ENCODE measurements around the gene PDE1A.

The PDE1A gene

DNA sequence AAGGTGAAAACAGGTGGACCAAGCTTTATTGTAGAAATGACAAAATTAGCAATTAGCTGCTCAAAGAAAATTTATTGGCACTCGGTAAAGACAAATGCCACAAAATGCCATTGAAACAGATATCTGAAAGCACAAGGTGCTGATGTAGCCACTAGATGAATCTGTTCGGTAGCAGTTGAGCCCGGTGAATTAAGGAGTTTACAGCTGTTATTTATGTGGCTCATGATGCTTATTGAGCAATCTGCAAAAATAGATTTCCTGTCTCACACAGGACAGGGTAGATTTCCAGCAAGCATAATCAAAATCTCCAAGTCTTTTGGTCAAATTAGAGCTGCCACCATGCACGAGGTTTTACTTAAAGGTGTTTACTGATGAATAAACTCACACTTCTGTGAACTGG, 259.0 kb downstream of the PDE1A start:
- H3K36me3 ChIP-seq (ENCODE audit: control insufficient read depth in 1 of 2, insufficient read depth in 2 of 2, low read length in 2 of 2), result no peaks in the 10 kb centered on the region
- no peak overlapping the region for H3K4me3 ChIP-seq (ENCODE audit: low read depth in 1 of 2, low read length in 2 of 2)
- no peaks in the 10 kb centered on the region for H3K4me1 ChIP-seq (ENCODE audit: control insufficient read depth in 1 of 2, insufficient read depth in 2 of 2, low read length in 2 of 2)
- H3K9me3 ChIP-seq (ENCODE audit: control insufficient read depth in 1 of 2, low read length in 2 of 2), result no peaks in the 10 kb centered on the region
- no peak overlapping the region for H3K9ac ChIP-seq (ENCODE audit: low read depth in 1 of 2, low read length in 2 of 2)
- no peak overlapping the region for H3K27ac ChIP-seq (ENCODE audit: low read depth, low read length)
- H3K27me3 ChIP-seq (ENCODE audit: control insufficient read depth in 1 of 2, insufficient read depth in 2 of 2, low read length in 2 of 2), result no peaks in the 10 kb centered on the region

DNA sequence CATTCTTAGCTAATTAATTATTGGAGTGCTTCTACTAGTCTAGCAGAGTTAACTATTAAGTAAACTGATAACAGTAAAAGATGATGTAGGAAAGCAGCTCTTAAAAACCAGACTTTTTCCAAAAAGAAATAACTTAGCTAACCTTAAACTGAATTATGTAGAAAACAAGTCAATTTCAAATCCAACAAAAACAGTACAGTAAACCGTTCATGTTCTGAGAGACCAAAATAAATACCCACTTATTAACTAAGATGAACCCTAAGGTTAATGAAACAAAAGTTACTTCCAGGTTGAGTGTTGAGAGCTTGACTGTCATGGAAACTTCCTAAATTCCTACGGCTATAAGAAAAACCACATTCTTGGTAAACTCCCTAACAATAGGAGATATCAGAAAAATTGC, 260.0 kb downstream of the PDE1A start:
- Histone ChIP-seq H3K4me1 (ENCODE audit: control insufficient read depth in 1 of 2, insufficient read depth in 2 of 2, low read length in 2 of 2) (no peaks in the 10 kb centered on the region), H3K9ac (ENCODE audit: low read depth in 1 of 2, low read length in 2 of 2) (no peak overlapping the region), H3K4me3 (ENCODE audit: low read depth in 1 of 2, low read length in 2 of 2) (no peak overlapping the region), H3K27ac (ENCODE audit: low read depth, low read length) (no peak overlapping the region), H3K27me3 (ENCODE audit: control insufficient read depth in 1 of 2, insufficient read depth in 2 of 2, low read length in 2 of 2) (no peaks in the 10 kb centered on the region), H3K36me3 (ENCODE audit: control insufficient read depth in 1 of 2, insufficient read depth in 2 of 2, low read length in 2 of 2) (no peaks in the 10 kb centered on the region), H3K9me3 (ENCODE audit: control insufficient read depth in 1 of 2, low read length in 2 of 2) (no peaks in the 10 kb centered on the region)

DNA sequence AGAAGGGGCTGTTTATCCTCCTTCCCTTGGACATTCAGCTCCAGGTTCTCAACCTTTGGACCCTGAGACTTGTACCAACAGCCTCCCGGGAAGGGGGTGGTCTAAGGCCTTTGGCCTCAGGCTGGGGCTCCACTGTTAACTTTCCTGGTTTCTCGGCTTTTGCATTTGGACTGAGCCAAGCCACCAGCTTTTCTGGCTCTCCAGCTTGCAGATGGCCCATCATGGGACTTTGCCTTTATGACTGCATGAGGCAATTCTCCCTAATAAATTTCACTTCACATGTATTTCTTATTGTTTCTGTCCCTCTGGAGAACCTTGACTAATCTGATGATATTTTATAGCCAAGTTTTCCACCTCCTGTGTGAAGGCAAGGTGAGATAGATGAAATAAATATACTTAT, 260.4 kb downstream of the PDE1A start:
- H3K27me3 ChIP-seq (ENCODE audit: control insufficient read depth in 1 of 2, insufficient read depth in 2 of 2, low read length in 2 of 2), result no peaks in the 10 kb centered on the region
- no peak overlapping the region for H3K4me3 ChIP-seq (ENCODE audit: low read depth in 1 of 2, low read length in 2 of 2)
- no peaks in the 10 kb centered on the region for H3K9me3 ChIP-seq (ENCODE audit: control insufficient read depth in 1 of 2, low read length in 2 of 2)

DNA sequence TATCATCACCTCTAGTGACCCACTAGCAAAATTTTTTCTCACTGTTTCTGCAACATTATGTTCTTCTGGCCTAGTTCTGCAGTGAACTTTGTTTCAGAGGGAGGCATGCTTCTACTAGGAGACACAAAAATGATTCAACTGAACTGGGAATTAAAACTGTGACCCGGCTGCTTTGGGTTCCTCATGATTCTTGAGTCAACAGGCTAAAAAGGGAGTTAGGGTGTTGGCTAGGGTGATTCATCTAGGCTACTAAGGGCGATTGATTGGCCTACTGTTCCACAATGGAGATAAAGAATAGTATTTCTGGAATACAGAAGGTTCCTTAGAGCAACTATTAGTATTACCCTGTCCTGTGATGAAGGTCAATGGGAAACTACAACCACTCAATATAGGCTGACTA, 261.6 kb downstream of the PDE1A start:
- H3K9me3 ChIP-seq (ENCODE audit: control insufficient read depth in 1 of 2, low read length in 2 of 2), result no peaks in the 10 kb centered on the region
- no peaks in the 10 kb centered on the region for H3K4me1 ChIP-seq (ENCODE audit: control insufficient read depth in 1 of 2, insufficient read depth in 2 of 2, low read length in 2 of 2)
- H3K27me3 ChIP-seq (ENCODE audit: control insufficient read depth in 1 of 2, insufficient read depth in 2 of 2, low read length in 2 of 2), result no peaks in the 10 kb centered on the region
- H3K36me3 ChIP-seq (ENCODE audit: control insufficient read depth in 1 of 2, insufficient read depth in 2 of 2, low read length in 2 of 2), result no peaks in the 10 kb centered on the region
- H3K27ac ChIP-seq (ENCODE audit: low read depth, low read length), result no peak overlapping the region
- no peak overlapping the region for H3K4me3 ChIP-seq (ENCODE audit: low read depth in 1 of 2, low read length in 2 of 2)
- H3K9ac ChIP-seq (ENCODE audit: low read depth in 1 of 2, low read length in 2 of 2), result no peak overlapping the region

More for the DNA sequence above, 260.4 kb downstream of the PDE1A start:
- H3K9ac ChIP-seq (ENCODE audit: low read depth in 1 of 2, low read length in 2 of 2), result no peak overlapping the region
- H3K36me3 ChIP-seq (ENCODE audit: control insufficient read depth in 1 of 2, insufficient read depth in 2 of 2, low read length in 2 of 2), result no peaks in the 10 kb centered on the region
- no peak overlapping the region for H3K27ac ChIP-seq (ENCODE audit: low read depth, low read length)
- H3K4me1 ChIP-seq (ENCODE audit: control insufficient read depth in 1 of 2, insufficient read depth in 2 of 2, low read length in 2 of 2), result no peaks in the 10 kb centered on the region

DNA sequence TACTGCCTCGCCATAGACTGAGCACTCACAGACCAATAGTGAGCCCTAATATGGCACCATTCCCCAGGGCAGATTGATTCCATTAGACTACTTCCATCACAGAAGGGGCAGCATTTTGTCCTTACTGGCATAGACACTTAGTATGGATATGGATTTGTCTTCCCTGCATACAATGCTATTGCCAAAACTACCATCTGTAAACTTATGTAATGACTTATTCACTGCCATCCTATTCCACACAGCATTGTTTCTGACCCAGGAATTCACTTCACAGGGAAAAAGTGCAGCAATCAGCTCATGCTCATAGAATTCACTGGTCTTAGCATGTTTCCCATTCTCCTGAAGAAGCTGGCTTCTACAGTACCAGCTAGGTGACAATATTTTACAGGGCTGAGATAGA, 262.1 kb downstream of the PDE1A start:
- Histone ChIP-seq H3K9ac (ENCODE audit: low read depth in 1 of 2, low read length in 2 of 2) (no peak overlapping the region), H3K9me3 (ENCODE audit: control insufficient read depth in 1 of 2, low read length in 2 of 2) (no peaks in the 10 kb centered on the region), H3K27me3 (ENCODE audit: control insufficient read depth in 1 of 2, insufficient read depth in 2 of 2, low read length in 2 of 2) (no peaks in the 10 kb centered on the region), H3K4me1 (ENCODE audit: control insufficient read depth in 1 of 2, insufficient read depth in 2 of 2, low read length in 2 of 2) (no peaks in the 10 kb centered on the region), H3K27ac (ENCODE audit: low read depth, low read length) (no peak overlapping the region), H3K36me3 (ENCODE audit: control insufficient read depth in 1 of 2, insufficient read depth in 2 of 2, low read length in 2 of 2) (no peaks in the 10 kb centered on the region), H3K4me3 (ENCODE audit: low read depth in 1 of 2, low read length in 2 of 2) (no peak overlapping the region)

DNA sequence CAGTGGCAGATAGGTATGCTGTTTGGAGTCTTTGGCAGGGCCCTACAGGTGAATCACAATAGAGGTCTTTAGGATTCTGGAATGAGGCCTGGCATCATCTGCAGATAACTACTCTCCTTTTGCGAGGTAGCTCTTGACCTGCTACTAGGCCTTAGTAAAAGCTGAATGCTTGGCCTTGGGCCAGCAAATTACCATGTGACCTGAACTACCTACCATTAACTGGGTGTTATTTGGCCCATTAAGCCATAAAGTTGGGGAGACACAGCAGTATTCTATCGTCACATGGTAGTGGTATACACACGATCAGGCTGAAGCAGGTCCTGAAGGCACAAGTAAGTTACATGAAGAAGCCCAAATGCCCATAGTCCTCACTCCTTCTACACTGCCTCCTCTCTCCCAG, 263.0 kb downstream of the PDE1A start:
- Histone ChIP-seq H3K27ac (ENCODE audit: low read depth, low read length) (no peak overlapping the region), H3K9ac (ENCODE audit: low read depth in 1 of 2, low read length in 2 of 2) (no peak overlapping the region), H3K9me3 (ENCODE audit: control insufficient read depth in 1 of 2, low read length in 2 of 2) (no peaks in the 10 kb centered on the region), H3K36me3 (ENCODE audit: control insufficient read depth in 1 of 2, insufficient read depth in 2 of 2, low read length in 2 of 2) (no peaks in the 10 kb centered on the region), H3K27me3 (ENCODE audit: control insufficient read depth in 1 of 2, insufficient read depth in 2 of 2, low read length in 2 of 2) (no peaks in the 10 kb centered on the region), H3K4me3 (ENCODE audit: low read depth in 1 of 2, low read length in 2 of 2) (no peak overlapping the region), H3K4me1 (ENCODE audit: control insufficient read depth in 1 of 2, insufficient read depth in 2 of 2, low read length in 2 of 2) (no peaks in the 10 kb centered on the region)

DNA sequence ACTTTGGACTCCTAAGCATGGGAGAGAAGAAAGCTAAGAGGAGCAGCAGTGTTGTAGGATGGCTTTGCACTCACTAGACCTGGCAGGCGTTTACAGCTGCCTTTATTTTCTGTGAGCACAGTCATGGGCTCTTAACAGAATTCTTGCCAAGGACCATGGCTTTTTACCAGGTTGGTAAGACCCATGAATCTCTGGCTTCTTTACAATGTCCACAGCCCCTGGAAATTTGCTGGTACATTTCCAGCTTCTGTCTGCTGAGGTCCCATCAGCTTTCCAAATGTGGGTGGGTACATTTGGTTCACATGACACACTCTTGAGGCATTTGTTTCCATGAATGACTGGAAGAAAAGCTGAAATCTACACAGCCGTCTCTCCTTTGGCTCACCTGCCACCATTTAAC, 278.5 kb downstream of the PDE1A start:
- H3K9me3 ChIP-seq (ENCODE audit: control insufficient read depth in 1 of 2, low read length in 2 of 2), result no peaks in the 10 kb centered on the region
- no peak overlapping the region for H3K9ac ChIP-seq (ENCODE audit: low read depth in 1 of 2, low read length in 2 of 2)
- H3K36me3 ChIP-seq (ENCODE audit: control insufficient read depth in 1 of 2, insufficient read depth in 2 of 2, low read length in 2 of 2), result no peaks in the 10 kb centered on the region
- H3K27ac ChIP-seq (ENCODE audit: low read depth, low read length), result no peak overlapping the region
- H3K27me3 ChIP-seq (ENCODE audit: control insufficient read depth in 1 of 2, insufficient read depth in 2 of 2, low read length in 2 of 2), result no peaks in the 10 kb centered on the region
- no peaks in the 10 kb centered on the region for H3K4me1 ChIP-seq (ENCODE audit: control insufficient read depth in 1 of 2, insufficient read depth in 2 of 2, low read length in 2 of 2)
- H3K4me3 ChIP-seq (ENCODE audit: low read depth in 1 of 2, low read length in 2 of 2), result no peak overlapping the region

DNA sequence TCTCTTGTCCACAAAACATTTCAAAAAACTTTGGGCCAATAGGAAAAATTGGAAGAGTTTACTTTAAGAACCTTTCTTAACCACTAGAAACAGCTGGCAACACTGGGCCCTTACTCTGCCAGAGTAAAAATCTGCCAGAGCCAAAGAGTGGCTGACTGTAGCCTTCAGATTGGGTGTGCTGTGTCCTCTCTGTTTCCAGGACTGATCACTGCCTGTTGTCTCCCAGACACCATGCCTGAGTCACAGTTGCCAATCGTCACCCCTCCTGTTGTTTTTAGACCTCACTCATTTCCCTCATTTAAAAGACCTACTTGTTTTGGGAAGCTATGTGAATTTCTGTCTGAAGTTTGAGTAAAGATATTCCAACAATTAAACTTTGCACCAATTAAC, 282.1 kb downstream of the PDE1A start:
- no peak overlapping the region for H3K9ac ChIP-seq (ENCODE audit: low read depth in 1 of 2, low read length in 2 of 2)
- H3K27me3 ChIP-seq (ENCODE audit: control insufficient read depth in 1 of 2, insufficient read depth in 2 of 2, low read length in 2 of 2), result no peaks in the 10 kb centered on the region
- H3K27ac ChIP-seq (ENCODE audit: low read depth, low read length), result no peak overlapping the region
- no peak overlapping the region for H3K4me3 ChIP-seq (ENCODE audit: low read depth in 1 of 2, low read length in 2 of 2)
- no peaks in the 10 kb centered on the region for H3K4me1 ChIP-seq (ENCODE audit: control insufficient read depth in 1 of 2, insufficient read depth in 2 of 2, low read length in 2 of 2)
- H3K9me3 ChIP-seq (ENCODE audit: control insufficient read depth in 1 of 2, low read length in 2 of 2), result no peaks in the 10 kb centered on the region
- no peaks in the 10 kb centered on the region for H3K36me3 ChIP-seq (ENCODE audit: control insufficient read depth in 1 of 2, insufficient read depth in 2 of 2, low read length in 2 of 2)

DNA sequence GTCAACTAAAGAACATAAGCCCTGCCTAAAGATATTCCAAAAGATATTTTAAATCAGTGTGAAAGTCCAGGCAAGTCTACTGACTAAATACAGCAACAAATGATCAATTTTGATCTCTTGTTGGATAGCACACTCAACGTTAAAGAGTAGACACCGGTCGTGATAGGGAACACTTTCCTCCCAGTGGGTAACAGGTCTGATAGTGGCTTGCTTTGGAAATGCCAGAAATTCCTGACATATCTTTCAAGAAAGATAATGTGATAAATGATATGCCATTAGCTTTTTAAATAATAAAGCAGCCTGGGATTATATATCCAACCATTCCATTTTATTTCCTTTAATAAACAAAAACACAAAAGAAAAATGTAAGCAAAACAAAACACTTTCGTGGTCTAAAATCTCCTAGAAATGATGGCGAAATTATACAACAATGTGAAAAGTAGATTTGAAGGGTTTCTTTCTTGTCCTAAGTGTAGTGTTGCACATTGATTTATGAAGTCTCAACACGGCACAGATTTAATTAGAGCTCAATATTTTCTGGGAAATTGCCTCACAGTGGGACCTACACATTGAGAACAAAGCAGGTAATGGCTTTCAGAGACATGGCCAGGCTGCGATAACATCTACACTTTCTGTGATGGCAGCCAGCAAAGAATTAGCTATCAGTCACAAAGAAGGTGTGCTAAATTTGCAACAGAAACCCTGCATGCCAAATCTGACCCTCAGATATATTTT, 282.6 kb downstream of the PDE1A start:
- Histone ChIP-seq H3K4me1 (ENCODE audit: control insufficient read depth in 1 of 2, insufficient read depth in 2 of 2, low read length in 2 of 2) (no peaks in the 10 kb centered on the region), H3K9me3 (ENCODE audit: control insufficient read depth in 1 of 2, low read length in 2 of 2) (no peaks in the 10 kb centered on the region), H3K27me3 (ENCODE audit: control insufficient read depth in 1 of 2, insufficient read depth in 2 of 2, low read length in 2 of 2) (no peaks in the 10 kb centered on the region), H3K27ac (ENCODE audit: low read depth, low read length) (no peak overlapping the region), H3K4me3 (ENCODE audit: low read depth in 1 of 2, low read length in 2 of 2) (no peak overlapping the region), H3K9ac (ENCODE audit: low read depth in 1 of 2, low read length in 2 of 2) (no peak overlapping the region), H3K36me3 (ENCODE audit: control insufficient read depth in 1 of 2, insufficient read depth in 2 of 2, low read length in 2 of 2) (no peaks in the 10 kb centered on the region)

DNA sequence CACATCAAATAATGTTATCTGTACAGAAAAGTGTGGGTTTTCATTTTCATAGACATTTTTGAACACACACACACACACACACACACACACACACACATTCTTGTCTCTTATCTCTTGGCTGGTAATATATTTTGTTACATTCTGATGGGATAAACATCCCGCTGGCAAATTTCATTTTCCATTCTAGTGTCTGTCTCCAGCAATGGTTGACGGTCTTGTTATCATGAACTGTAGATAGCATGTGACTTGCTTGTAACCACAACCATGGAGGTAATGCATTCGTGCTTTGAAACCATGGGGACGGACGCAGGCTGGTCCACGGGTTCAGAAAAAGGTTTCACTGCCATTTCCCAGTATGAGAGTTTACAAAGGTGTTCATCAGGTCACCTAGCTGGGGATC, 284.8 kb downstream of the PDE1A start:
- no peak overlapping the region for H3K27ac ChIP-seq (ENCODE audit: low read depth, low read length)
- H3K9ac ChIP-seq (ENCODE audit: low read depth in 1 of 2, low read length in 2 of 2), result no peak overlapping the region
- no peak overlapping the region for H3K4me3 ChIP-seq (ENCODE audit: low read depth in 1 of 2, low read length in 2 of 2)
- H3K27me3 ChIP-seq (ENCODE audit: control insufficient read depth in 1 of 2, insufficient read depth in 2 of 2, low read length in 2 of 2), result no peaks in the 10 kb centered on the region
- H3K36me3 ChIP-seq (ENCODE audit: control insufficient read depth in 1 of 2, insufficient read depth in 2 of 2, low read length in 2 of 2), result no peaks in the 10 kb centered on the region
- H3K4me1 ChIP-seq (ENCODE audit: control insufficient read depth in 1 of 2, insufficient read depth in 2 of 2, low read length in 2 of 2), result no peaks in the 10 kb centered on the region
- H3K9me3 ChIP-seq (ENCODE audit: control insufficient read depth in 1 of 2, low read length in 2 of 2), result no peaks in the 10 kb centered on the region

DNA sequence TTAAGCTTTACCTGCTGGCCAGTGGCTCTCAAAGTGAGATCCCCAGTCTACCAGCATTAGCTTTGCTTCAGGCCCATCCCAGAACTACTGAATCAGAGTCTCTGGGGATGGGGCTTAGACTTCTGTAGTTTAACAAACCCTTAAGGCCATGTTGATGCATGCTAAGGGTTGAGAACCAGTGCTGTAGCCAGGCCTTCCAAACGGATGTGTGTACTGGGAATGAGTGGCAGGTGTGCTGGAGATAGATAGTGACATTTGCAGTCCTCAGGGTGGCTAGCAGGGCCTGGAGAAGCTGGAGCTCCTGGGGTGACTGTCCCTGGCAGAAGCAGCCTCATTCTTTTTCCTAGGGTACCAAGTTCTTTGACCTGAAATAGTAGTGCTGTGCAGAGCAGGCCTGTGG, 292.6 kb downstream of the PDE1A start:
- no peak overlapping the region for H3K9ac ChIP-seq (ENCODE audit: low read depth in 1 of 2, low read length in 2 of 2)
- H3K27ac ChIP-seq (ENCODE audit: low read depth, low read length), result no peak overlapping the region
- no peak overlapping the region for H3K4me3 ChIP-seq (ENCODE audit: low read depth in 1 of 2, low read length in 2 of 2)
- no peaks in the 10 kb centered on the region for H3K36me3 ChIP-seq (ENCODE audit: control insufficient read depth in 1 of 2, insufficient read depth in 2 of 2, low read length in 2 of 2)
- no peaks in the 10 kb centered on the region for H3K9me3 ChIP-seq (ENCODE audit: control insufficient read depth in 1 of 2, low read length in 2 of 2)
- no peaks in the 10 kb centered on the region for H3K27me3 ChIP-seq (ENCODE audit: control insufficient read depth in 1 of 2, insufficient read depth in 2 of 2, low read length in 2 of 2)
- H3K4me1 ChIP-seq (ENCODE audit: control insufficient read depth in 1 of 2, insufficient read depth in 2 of 2, low read length in 2 of 2), result no peaks in the 10 kb centered on the region
